Endothelial cell of umbilical vein (primary cell): ENCODE results near the gene AACS.

ENCODE experiments used
- CTCF ChIP-seq, 2 donors: IDR thresholded peaks; 1 replicate in 1 of 2; 2 replicates in 1 of 2; pipeline ENCODE4 v1.5.1; 2011; ENCODE audit warnings: low read length in 2 of 2, mild to moderate bottlenecking in 2 of 2, moderate library complexity in 2 of 2, control low read depth in 1 of 2, inconsistent platforms in 1 of 2, low read depth in 1 of 2; ENCODE audit not compliant: insufficient read depth in 1 of 2; ENCODE audit errors: extremely low read depth in 1 of 2
- EZH2 ChIP-seq: IDR thresholded peaks from 2 replicates; pipeline ENCODE4 v1.6.1; 2012; ENCODE audit warnings: borderline replicate concordance, low read depth, mild to moderate bottlenecking, moderate library complexity, low read length, inconsistent platforms; ENCODE audit not compliant: severe bottlenecking
- JUN ChIP-seq: IDR thresholded peaks from 2 replicates; pipeline ENCODE4 v1.6.1; 2011; ENCODE audit warnings: borderline replicate concordance, low read depth; ENCODE audit not compliant: insufficient read length, insufficient read depth
- MYC ChIP-seq: IDR thresholded peaks from one replicate; pipeline ENCODE4 v1.6.1; 2011; ENCODE audit warnings: mild to moderate bottlenecking, low read depth, low read length
- POLR2A ChIP-seq: IDR thresholded peaks from 2 replicates; pipeline ENCODE4 v1.6.1; 2012; ENCODE audit warnings: low read depth, mild to moderate bottlenecking, control low read depth, low read length
- POLR2AphosphoS5 ChIP-seq: IDR thresholded peaks from 2 replicates; pipeline ENCODE4 v1.6.1; 2012; ENCODE audit warnings: low read depth, mild to moderate bottlenecking, control low read depth, low read length, moderate library complexity; ENCODE audit not compliant: insufficient read depth
- TF ChIP-seq, protein P1 (sequence below): IDR thresholded peaks from 2 replicates; pipeline ENCODE4 v1.6.1; 2011; ENCODE audit not compliant: insufficient read depth, insufficient read length

DNA sequence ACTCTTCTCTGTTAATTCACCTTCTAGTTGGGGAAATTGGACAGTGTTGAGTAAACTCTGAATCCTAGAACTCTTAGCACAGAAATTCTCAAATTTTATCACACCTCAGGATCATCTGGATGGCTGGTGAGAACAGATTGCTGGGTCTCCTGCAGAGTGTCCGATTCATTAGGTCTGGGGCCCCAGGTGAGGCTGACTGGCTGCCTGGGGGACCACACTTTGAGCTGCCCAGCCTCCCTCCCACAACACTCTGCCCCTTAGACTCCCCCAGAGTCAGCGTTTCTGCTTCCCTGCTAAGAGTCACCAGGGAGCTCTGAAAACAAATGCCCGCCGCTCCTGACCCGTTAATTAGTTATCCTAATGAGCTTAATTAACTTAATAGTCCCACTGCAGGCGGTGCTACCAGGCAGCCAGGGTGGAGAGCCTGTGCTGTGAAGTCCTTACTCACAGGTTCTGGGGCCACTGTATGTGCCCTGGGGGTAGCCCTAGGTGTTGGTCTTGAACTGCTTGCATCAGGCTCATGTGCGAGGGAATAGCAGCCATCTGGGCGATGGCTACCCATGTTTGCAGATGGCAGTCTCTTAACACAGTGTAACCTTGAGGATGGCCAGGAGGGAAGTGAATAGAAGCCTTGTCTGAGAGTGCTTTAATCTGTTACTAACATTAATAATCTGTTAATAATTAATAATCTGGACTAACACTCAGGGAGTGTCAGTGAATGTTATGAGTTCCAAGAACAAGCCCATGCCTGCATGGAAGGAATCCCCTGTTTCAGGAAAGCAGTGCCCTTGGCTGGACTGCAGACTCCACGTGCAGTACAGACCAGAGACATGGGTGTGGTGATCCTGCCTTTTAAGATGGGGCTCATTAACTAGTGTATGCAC lies 35.6 kb downstream of the AACS start:
- TF ChIP-seq CTCF (IDR thresholded peaks at IDR 0.05; ENCODE audit: extremely low read depth in 1 of 2, insufficient read depth in 1 of 2, low read depth in 1 of 2, low read length in 2 of 2) (no peak), POLR2A (no peak), POLR2AphosphoS5 (no peak), JUN (no peak), MYC (no peak), EZH2 (no peak)
- TF ChIP-seq, protein P1, sequence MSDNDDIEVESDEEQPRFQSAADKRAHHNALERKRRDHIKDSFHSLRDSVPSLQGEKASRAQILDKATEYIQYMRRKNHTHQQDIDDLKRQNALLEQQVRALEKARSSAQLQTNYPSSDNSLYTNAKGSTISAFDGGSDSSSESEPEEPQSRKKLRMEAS = no peak
